NCI-H460 (cell line): ENCODE data around the gene POTED. TPM values are rescaled to one million over a fixed set of nuclear protein-coding genes. Genes with fewer than 3 reads are reported as not detected.
"Not testable (repeated sequence)": the region's sequence is repeated elsewhere in the genome, so short reads cannot be mapped to it uniquely, and the experiment has no call there.

Source experiments
- DNase-seq: peaks from one replicate; pipeline ENCODE4 v3.0.0-alpha.2; 2016; ENCODE audit warnings: low read depth; ENCODE audit errors: extremely low read depth
- polyA plus RNA-seq: library from polyadenylated mRNA; depleted of rRNA; stranded (reverse); fragments of >200 nt; gene quantifications from 2 replicates; pipeline ENCODE4 v1.2.3, GENCODE V29; 2014; cell fraction: nucleus; rRNA removed
- small RNA-seq, 2 experiments: library from RNA; depleted of rRNA; stranded (forward); fragments of <200 nt; gene quantifications; one replicate each; pipeline ENCODE3, GENCODE V24; 2014
- total RNA-seq: library from RNA; depleted of rRNA; stranded (reverse); fragments of >200 nt; shearing (Covaris generic); gene quantifications from 2 replicates; pipeline ENCODE4 v1.2.3, GENCODE V29; 2014; rRNA removed

POTED gene
- not detected in 2 replicates for total RNA-seq
- not detected in 2 replicates for polyA plus RNA-seq

GRCh38 chr21:13609477-13609876 is at the start of gene POTED:
Gene POTED, plus strand, starts transcription at chr21:13609777. Its CDS starts 452 bp downstream, at chr21:13610229.
- DNase-seq = not testable (repeated sequence)

GRCh38 chr21:13650101-13650500 is 40.5 kb downstream of the POTED start:
- DNase-seq = not testable (repeated sequence)

GRCh38 chr21:13651746-13652145 is 42.2 kb downstream of the POTED start:
- DNase-seq = not testable (repeated sequence)

Small RNAs within 50 kb of the gene (small RNA-seq; reads per million reads assigned to genes)
- gene AL050303.3 (0 reads per million in 2 experiments), gene MIR3118-1 (0 reads per million in 2 experiments), gene RNU6-286P (0 reads per million in 2 experiments)
